Prostate gland (tissue), 2 donors: Measurements from ENCODE around the gene PRR20D. TPM values are rescaled to one million over a fixed set of nuclear protein-coding genes. Genes with fewer than 3 reads are reported as not detected.

ENCODE experiments used
- DNase-seq: peaks from one replicate; pipeline ENCODE4 v3.0.0-alpha.2; 2019; ENCODE audit warnings: low spot score
- H3K27ac ChIP-seq, 2 donors: fragments of 200-600 bp; sonication (generic); 2 replicates each; pipeline ENCODE4 v1.5.1; 2017 to 2019
- H3K27me3 ChIP-seq: fragments of 200-600 bp; sonication (generic); replicated peaks from 2 replicates; pipeline ENCODE4 v1.5.1; 2019; ENCODE audit not compliant: insufficient read depth
- H3K36me3 ChIP-seq, 2 donors: fragments of 200-600 bp; sonication (generic); 1 replicate in 1 of 2; 2 replicates in 1 of 2; pipeline versions ENCODE4 v1.5.1 to v1.8.1; 2017 to 2019
- H3K4me1 ChIP-seq: fragments of 200-600 bp; sonication (generic); replicated peaks from 2 replicates; pipeline ENCODE4 v1.5.1; 2019
- H3K4me3 ChIP-seq, 2 donors: fragments of 200-600 bp; sonication (generic); 2 replicates each; pipeline ENCODE4 v1.5.1; 2017 to 2019
- H3K9me3 ChIP-seq: fragments of 200-600 bp; sonication (generic); 2 replicates; pipeline ENCODE4 v1.5.1; 2017
- CTCF ChIP-seq, 4 experiments: fragments of 200-600 bp in 2 of 4; fragments of 450-650 bp in 2 of 4; sonication (generic) in 2 of 4; IDR thresholded peaks; 1 replicate in 3 of 4; 2 replicates in 1 of 4; pipeline ENCODE4 v1.5.1; 2016 to 2019; ENCODE audit warnings: antibody characterized with exemption in 4 of 4, mild to moderate bottlenecking in 2 of 4, moderate library complexity in 2 of 4
- POLR2A ChIP-seq: fragments of 450-650 bp; IDR thresholded peaks from one replicate; pipeline ENCODE4 v1.6.1; 2016; ENCODE audit warnings: antibody characterized with exemption, mild to moderate bottlenecking
- POLR2AphosphoS5 ChIP-seq: sonication (generic); formaldehyde crosslinking; IDR thresholded peaks from one replicate; pipeline ENCODE4 v1.6.1; 2017; ENCODE audit warnings: antibody characterized with exemption
- WGBS: methylation state at CpG from one replicate; pipeline ENCODE4 v1.1.5; 2018; 5-methylcytosine and 5-hydroxymethylcytosine counted together
- intact Hi-C: fragments of 100-400 bp; cut with DNase I; formaldehyde crosslinking; loops from one replicate; pipeline ENCODE4 v1.14.2; 2022
- small RNA-seq, 2 donors: library from RNA; depleted of rRNA; stranded (forward); fragments of <200 nt; gene quantifications; one replicate each; pipeline ENCODE3, GENCODE V24; 2016
- total RNA-seq, 2 donors: library from RNA; depleted of rRNA; stranded (reverse); fragments of >200 nt; gene quantifications; one replicate each; pipeline ENCODE4 v1.1.0, GENCODE V29; 2016

Gene PRR20D
- total RNA-seq, 2 donors from 2014 or later, result not detected

DNA sequence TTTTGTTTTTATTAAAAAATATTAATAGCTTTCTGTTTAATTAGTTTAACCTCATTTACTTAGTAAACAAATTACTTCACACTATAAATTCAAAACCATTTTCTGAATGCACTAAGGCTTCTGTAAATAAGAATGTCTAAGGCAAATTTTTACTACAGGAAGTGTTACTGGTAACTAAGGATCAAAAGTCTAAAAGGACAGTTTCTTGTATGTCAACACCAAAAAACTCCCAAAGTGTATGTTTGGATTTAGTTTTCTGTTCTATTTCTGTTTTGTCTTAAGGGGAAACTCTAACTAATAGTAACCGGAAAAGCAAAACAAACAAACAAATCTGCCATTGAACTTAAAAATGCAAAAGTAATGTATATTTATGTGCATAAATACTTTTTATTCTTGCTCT, 31.2 kb downstream of the PRR20D start:
- Histone ChIP-seq H3K4me3 (no peak overlapping the region), H3K27me3 (no peaks in the 10 kb centered on the region), H3K4me1 (no peaks in the 10 kb centered on the region), H3K36me3 (no peaks in the 10 kb centered on the region), H3K9me3 (no peaks in the 10 kb centered on the region), H3K27ac (no peak overlapping the region)
- no peak for DNase-seq
- WGBS, result 45% methylated on average over 1 of the region's 1 CpG
- TF ChIP-seq POLR2AphosphoS5 (no peak), POLR2A (no peak), CTCF (IDR thresholded peaks at IDR 0.05) (no peak)
- intact Hi-C loops, result no loop called here

DNA sequence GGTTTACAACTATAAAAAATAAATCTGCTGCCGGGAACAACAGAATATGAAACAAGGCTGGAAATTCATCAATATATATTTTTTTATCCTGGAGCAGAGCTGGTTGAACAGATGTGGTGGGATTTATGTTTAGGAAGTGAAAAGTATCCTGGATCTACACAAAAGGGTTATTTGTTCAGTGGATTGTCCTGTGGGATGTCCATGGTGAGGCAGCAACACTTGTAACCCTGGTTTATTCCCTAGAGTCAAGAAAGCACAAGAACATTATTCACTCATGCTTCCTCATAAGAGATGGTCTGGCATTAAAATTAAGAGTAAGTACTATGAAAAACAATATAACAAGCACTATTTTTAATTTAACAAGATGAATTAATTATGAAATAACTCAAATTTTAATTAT, 52.6 kb downstream of the PRR20D start:
- 60% methylated on average over 1 of the region's 1 CpG for WGBS
- Histone ChIP-seq H3K4me1 (no peaks in the 10 kb centered on the region), H3K36me3 (no peaks in the 10 kb centered on the region), H3K4me3 (no peak overlapping the region), H3K27ac (no peak overlapping the region), H3K9me3 (no peaks in the 10 kb centered on the region), H3K27me3 (no peaks in the 10 kb centered on the region)
- DNase-seq, result no peak
- TF ChIP-seq POLR2AphosphoS5, result no peak
- TF ChIP-seq CTCF (IDR thresholded peaks at IDR 0.05), result no peak
- TF ChIP-seq POLR2A, result no peak
- intact Hi-C loops, result no loop called here

Small RNA genes lying within 50 kb of the gene (small RNA-seq; reads per million reads assigned to genes)
- 0 reads per million in 2 donors for gene PRR20FP

Other genes starting within 250 kb of the PRR20D start
- not detected for gene PRR20A, start 19.7 kb upstream of the PRR20D start, total RNA-seq
- gene PRR20B, start 13.1 kb upstream of the PRR20D start, total RNA-seq, result not detected
- not detected for gene PRR20C, start 6.6 kb upstream of the PRR20D start, total RNA-seq
- not detected for gene PRR20E, start 6.6 kb downstream of the PRR20D start, total RNA-seq